Psoas muscle (tissue), 8 donors: ENCODE results near the gene DSTN. TPM values are rescaled to one million over a fixed set of nuclear protein-coding genes. Genes with fewer than 3 reads are reported as not detected.

Experiments used
- ATAC-seq, 4 donors: fragments of 200-7000 bp; cut with Tn5 transposase; one replicate each; pipeline ENCODE4 v1.9.1; 2020; ENCODE audit warnings: moderate library complexity in 3 of 4, mild to moderate bottlenecking in 2 of 4
- DNase-seq, 2 donors: peaks; one replicate each; pipeline ENCODE4 v3.0.0-alpha.2; 2020
- H3K27ac ChIP-seq: fragments of 200-600 bp; one replicate; pipeline ENCODE4 v1.8.0; 2022
- H3K27me3 ChIP-seq, 3 donors: fragments of 200-600 bp in 1 of 3; one replicate each; pipeline versions ENCODE4 v1.6.1 to v1.8.0; 2013 to 2022; ENCODE audit warnings: low read length in 2 of 3, mild to moderate bottlenecking in 2 of 3, moderate library complexity in 1 of 3; ENCODE audit not compliant: insufficient read depth in 3 of 3
- H3K36me3 ChIP-seq, 2 donors: fragments of 200-600 bp in 1 of 2; one replicate each; pipeline versions ENCODE4 v1.6.1 to v1.8.0; 2013 to 2022; ENCODE audit warnings: low read depth in 1 of 2, mild to moderate bottlenecking in 1 of 2, moderate library complexity in 1 of 2; ENCODE audit not compliant: insufficient read depth in 1 of 2
- H3K4me1 ChIP-seq: fragments of 200-600 bp; one replicate; pipeline ENCODE4 v1.8.0; 2022
- H3K4me3 ChIP-seq: fragments of 200-600 bp; one replicate; pipeline ENCODE4 v1.8.0; 2022; ENCODE audit warnings: mild to moderate bottlenecking
- H3K9me3 ChIP-seq: fragments of 200-600 bp; one replicate; pipeline ENCODE4 v1.8.0; 2022
- CTCF ChIP-seq: fragments of 200-600 bp; IDR thresholded peaks from one replicate; pipeline ENCODE4 v1.8.0; 2022; ENCODE audit warnings: antibody characterized with exemption
- WGBS, 3 donors: extraction: QIAGEN DNeasy Blood & Tissue Kit; methylation state at CpG; one replicate each; pipeline versions ENCODE4 v1.1.6 to v1.1.7; 2013; 5-methylcytosine and 5-hydroxymethylcytosine counted together
- intact Hi-C, 2 donors: fragments of 100-400 bp; cut with DNase I; formaldehyde crosslinking; loops; one replicate each; pipeline versions ENCODE4 v1.11.0 to v1.14.2; 2022
- polyA plus RNA-seq, 3 donors: library from polyadenylated mRNA; stranded (reverse); fragments of 200-250 nt; gene quantifications; one replicate each; pipeline ENCODE4 v1.2.3, GENCODE V29; 2013
- total RNA-seq, 4 donors: library from RNA; stranded (reverse); fragmentation: NEBNext Ultra II Directional in 2 of 4; extraction: Animal tissue kit (Norgen Biotek cat#: 25700) in 2 of 4; gene quantifications; one replicate each; pipeline versions ENCODE4 v1.2.1 to v1.2.4, GENCODE V29; 2021 to 2023
- donor health status: healthy with polysubstance abuse.
- donor health status: DM: no; HTN: no; CAD: no; lungs with moderate emphysema.
- donor health status: Bipolar disorder and iron deficiency.
- donor health status: healthy.
- donor health status: DM: yes; HTN: yes; CAD: no.
- donor health status: DM: no; HTN: no; CAD: no.
- donor health status: DM: no; HTN: no; CAD: no.
- donor health status: DM: yes; HTN: yes; CAD: no.

The DSTN gene
- total and polyA plus RNA-seq, 7 donors: 45.6 to 202 (median 82.3) TPM

DNA sequence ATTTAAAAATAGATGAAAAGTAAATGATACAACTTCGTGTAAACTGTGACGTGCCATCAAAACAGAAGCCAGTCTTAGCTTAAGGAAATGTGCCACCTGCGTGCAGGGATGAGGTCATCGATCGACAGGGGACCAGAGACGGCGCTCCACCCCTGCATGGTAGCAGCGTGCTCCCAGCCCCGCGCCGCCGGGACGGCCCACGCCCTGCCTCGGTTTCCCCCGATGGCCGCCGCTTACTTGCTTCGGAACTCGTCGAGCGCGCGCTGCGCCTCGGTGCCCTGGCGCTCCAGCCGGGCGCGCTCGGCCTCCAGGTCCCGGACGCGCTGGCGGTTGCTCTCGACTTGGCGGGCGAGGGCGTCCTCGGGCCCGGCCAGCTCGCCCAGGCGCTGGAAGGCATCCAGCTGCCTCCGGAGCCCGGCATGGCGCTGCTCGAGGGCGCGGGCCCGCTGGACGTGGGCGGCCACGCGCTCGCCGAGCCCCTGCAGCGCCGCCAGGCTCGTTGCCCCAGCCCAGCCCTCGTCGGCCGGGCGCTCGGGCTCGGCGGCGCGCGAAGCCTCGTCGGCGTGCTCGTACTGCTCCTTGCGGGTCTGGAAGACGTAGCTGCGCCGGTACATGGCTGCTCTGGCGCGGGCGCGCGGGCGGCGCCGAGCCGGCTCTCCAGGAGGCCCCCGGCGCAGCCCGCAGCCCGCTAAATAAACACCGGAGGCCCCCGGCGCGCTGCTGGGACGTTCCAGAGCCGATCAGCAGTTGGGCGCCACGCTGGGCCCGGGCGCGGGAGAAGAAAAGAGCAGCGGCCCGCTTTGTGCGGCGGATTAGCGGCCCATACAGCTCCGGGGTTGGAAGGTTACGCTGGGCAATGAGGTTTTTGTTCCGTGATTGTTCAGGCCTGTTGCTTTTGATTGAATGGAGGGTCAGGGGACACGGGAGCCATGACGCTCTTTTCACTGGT, 38.9 kb upstream of the DSTN start, which contains the start of gene BFSP1:
Gene BFSP1 (minus strand): TSS at position 664 of the 949 bp plus-strand sequence. CDS start 50 bp downstream, at position 614.
- peak; percentile 53 to 69 for DNase-seq
- intact Hi-C loops: loop anchor here in 1 of 2 donors (10.0 kb wide), 2 partner anchors 374 to 464 kb away; no protein-coding TSS in a partner anchor
- Histone ChIP-seq H3K9me3 (no peaks in the 10 kb centered on the region), H3K4me3 (peak within 1 kb of the TSS; percentile 70), H3K4me1 (peaks cover 4% of the 10 kb centered on the region), H3K36me3 (no peaks in the 10 kb centered on the region), H3K27me3 (no peaks in the 10 kb centered on the region), H3K27ac (peak within 1 kb of the TSS; percentile 60)
- WGBS, 3 donors: 2 to 6% (median 3%) methylated on average over 98 to 111 of the region's 111 CpGs
- TF ChIP-seq CTCF: peak; percentile 7
- ATAC-seq: peak; percentile 77 to 89 (median 82)

DNA sequence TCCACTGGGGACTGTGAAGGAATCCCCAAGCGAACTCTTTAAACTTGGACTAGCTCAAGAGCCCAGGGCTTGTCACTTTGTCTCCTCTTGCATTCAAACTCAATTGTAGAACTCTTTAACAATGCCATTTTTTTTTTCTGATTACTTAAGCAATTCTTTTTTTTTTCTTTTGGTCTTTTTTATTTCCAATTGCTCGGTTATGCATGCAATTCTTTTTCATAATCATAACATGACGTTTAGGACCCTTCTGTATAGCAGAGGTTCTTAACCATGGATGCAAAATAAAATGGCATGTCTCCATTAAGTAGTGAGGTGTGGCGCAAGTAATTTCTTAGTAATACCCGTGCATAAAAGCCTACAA, 38.2 kb upstream of the DSTN start:
- peaks cover 4% of the 10 kb centered on the region for H3K4me1 ChIP-seq

GRCh38 chr20:17533396-17533795, 36.5 kb upstream of the DSTN start:
- TF ChIP-seq CTCF: no peak
- no peak overlapping the region for H3K4me3 ChIP-seq
- ATAC-seq (no peak), DNase-seq (no peak)
- intact Hi-C loops: loop anchor here in 1 of 2 donors (10.0 kb wide), 2 partner anchors 371 to 461 kb away; no protein-coding TSS in a partner anchor
- H3K9me3 ChIP-seq: no peaks in the 10 kb centered on the region
- H3K27me3 ChIP-seq: no peaks in the 10 kb centered on the region
- 11 to 17% (median 16%) methylated on average over 1 of the region's 1 CpG for WGBS, 3 donors
- H3K4me1 ChIP-seq: peaks cover 4% of the 10 kb centered on the region
- no peaks in the 10 kb centered on the region for H3K36me3 ChIP-seq
- H3K27ac ChIP-seq: no peak overlapping the region

More for the DNA sequence above, 38.2 kb upstream of the DSTN start:
- Histone ChIP-seq H3K36me3 (no peaks in the 10 kb centered on the region), H3K27ac (peak overlapping the region; percentile 60), H3K4me3 (peak overlapping the region; percentile 70), H3K27me3 (no peaks in the 10 kb centered on the region), H3K9me3 (no peaks in the 10 kb centered on the region)
- WGBS, 3 donors: 77 to 82% (median 78%) methylated on average over 5 of the region's 5 CpGs
- TF ChIP-seq CTCF: no peak
- intact Hi-C loops: loop anchor here in 1 of 2 donors (10.0 kb wide), 2 partner anchors 373 to 463 kb away; no protein-coding TSS in a partner anchor
- ATAC-seq: no peak
- DNase-seq: no peak

- Histone ChIP-seq H3K9me3 (no peaks in the 10 kb centered on the region), H3K27ac (no peak overlapping the region), H3K4me3 (no peak overlapping the region), H3K36me3 (no peaks in the 10 kb centered on the region), H3K4me1 (peaks cover 4% of the 10 kb centered on the region), H3K27me3 (no peaks in the 10 kb centered on the region)
- TF ChIP-seq CTCF: no peak
- intact Hi-C loops: loop anchor here in 1 of 2 donors (10.0 kb wide), 2 partner anchors 371 to 461 kb away; no protein-coding TSS in a partner anchor
- ATAC-seq (no peak), DNase-seq (no peak)
- 93 to 94% (median 94%) methylated on average over 3 of the region's 3 CpGs for WGBS, 3 donors
Measured at GRCh38 chr20:17534077-17534476, 35.8 kb upstream of the DSTN start.
